SK-N-SH (cell line): Measurements from ENCODE around the gene ADISSP. TPM values are rescaled to one million over a fixed set of nuclear protein-coding genes. Genes with fewer than 3 reads are reported as not detected.

Experiments used
- CTCF ChIA-PET: fragments of 300-600, 350-600 bp; formaldehyde crosslinking; extraction: SDS; loops from one replicate; lab custom pipeline; 2021; lab: Yijun Ruan, JAX
- POLR2A ChIA-PET: fragments of 350-600 bp; sonication (Branson Sonifier 250); formaldehyde crosslinking; extraction: SDS; loops from one replicate; lab custom pipeline; 2020; ENCODE audit warnings: antibody characterized with exemption, inconsistent platforms; lab: Yijun Ruan, JAX
- DNase-seq: peaks from one replicate; pipeline ENCODE4 v3.0.0; 2012
- H2AFZ ChIP-seq: fragments of 200-600 bp; sonication (generic); 2 replicates; pipeline ENCODE4 v1.8.1; 2016; ENCODE audit warnings: antibody characterized with exemption, mild to moderate bottlenecking, low read depth
- H3F3A ChIP-seq: fragments of 200-600 bp; sonication (generic); replicated peaks from 2 replicates; pipeline ENCODE3; 2016; ENCODE audit warnings: antibody characterized with exemption, mild to moderate bottlenecking; ENCODE audit not compliant: insufficient read depth
- H3K27ac ChIP-seq, 2 experiments: fragments of 200-500 bp in 1 of 2; fragments of 200-600 bp in 1 of 2; sonication (Bioruptor generic) in 1 of 2; sonication (generic), shearing (Covaris generic) in 1 of 2; 2 replicates each; pipeline versions ENCODE4 v1.5.1 to v1.6.1; 2014 to 2016; ENCODE audit warnings: low read depth in 2 of 2, inconsistent platforms in 1 of 2, low read length in 1 of 2, mild to moderate bottlenecking in 1 of 2, mixed read lengths in 1 of 2
- H3K27me3 ChIP-seq: fragments of 200-600 bp; sonication (generic), shearing (Covaris generic); 2 replicates; pipeline ENCODE4 v1.6.1; 2016; ENCODE audit warnings: mixed run types; ENCODE audit not compliant: insufficient read depth
- H3K36me3 ChIP-seq, 2 experiments: fragments of 200-500 bp in 1 of 2; fragments of 200-600 bp in 1 of 2; sonication (Bioruptor generic) in 1 of 2; sonication (generic) in 1 of 2; replicated peaks in 1 of 2; 2 replicates each; pipeline versions ENCODE3 to v1.5.1; 2014 to 2016; ENCODE audit warnings: low read length in 1 of 2, mild to moderate bottlenecking in 1 of 2; ENCODE audit not compliant: insufficient read depth in 2 of 2, control insufficient read depth in 1 of 2
- H3K4me1 ChIP-seq, 2 experiments: fragments of 200-500 bp in 1 of 2; fragments of 200-600 bp in 1 of 2; sonication (Bioruptor generic) in 1 of 2; sonication (generic), shearing (Covaris generic) in 1 of 2; 2 replicates each; pipeline versions ENCODE4 v1.5.1 to v1.6.1; 2014 to 2016; ENCODE audit warnings: low read depth in 1 of 2, low read length in 1 of 2, mixed run types in 1 of 2; ENCODE audit not compliant: insufficient read depth in 2 of 2, control insufficient read depth in 1 of 2
- H3K4me2 ChIP-seq: fragments of 200-600 bp; sonication (generic), shearing (Covaris generic); 2 replicates; pipeline ENCODE4 v1.6.1; 2017; ENCODE audit warnings: mixed run types
- H3K4me3 ChIP-seq, 2 experiments: fragments of 200-500 bp in 1 of 2; fragments of 200-600 bp in 1 of 2; sonication (Bioruptor generic) in 1 of 2; sonication (generic), shearing (Covaris generic) in 1 of 2; 2 replicates each; pipeline versions ENCODE4 v1.5.1 to v1.8.1; 2014 to 2016; ENCODE audit warnings: low read depth in 2 of 2, inconsistent platforms in 1 of 2, low read length in 1 of 2, mild to moderate bottlenecking in 1 of 2, mixed read lengths in 1 of 2, moderate library complexity in 1 of 2
- H3K79me2 ChIP-seq: fragments of 200-600 bp; sonication (generic); 2 replicates; pipeline ENCODE4 v1.8.1; 2017; ENCODE audit warnings: mild to moderate bottlenecking; ENCODE audit not compliant: insufficient read depth
- H3K9ac ChIP-seq: fragments of 200-600 bp; sonication (generic); 2 replicates; pipeline ENCODE4 v1.6.1; 2017; ENCODE audit warnings: mixed run types
- H3K9me2 ChIP-seq: fragments of 200-600 bp; sonication (generic); 2 replicates; pipeline ENCODE4 v1.6.1; 2017; ENCODE audit warnings: mixed run types
- H3K9me3 ChIP-seq: fragments of 200-600 bp; sonication (generic); 2 replicates; pipeline ENCODE4 v1.6.1; 2017; ENCODE audit warnings: mixed run types, mild to moderate bottlenecking, moderate library complexity
- H4K20me1 ChIP-seq: fragments of 200-600 bp; sonication (generic); 2 replicates; pipeline ENCODE4 v1.6.1; 2017; ENCODE audit warnings: mild to moderate bottlenecking, mixed run types; ENCODE audit not compliant: insufficient read depth
- ELF1 ChIP-seq: IDR thresholded peaks from 2 replicates; pipeline ENCODE4 v1.4.0; 2012
- FOSL2 ChIP-seq: IDR thresholded peaks from 2 replicates; pipeline ENCODE4 v1.4.0; 2012; ENCODE audit warnings: low read depth, mild to moderate bottlenecking, moderate library complexity, borderline replicate concordance
- IRF3 ChIP-seq: fragments of 150-350 bp; IDR thresholded peaks from 2 replicates; pipeline ENCODE4 v1.6.1; 2016; ENCODE audit warnings: mild to moderate bottlenecking, low read depth, low read length
- MEF2A ChIP-seq: IDR thresholded peaks from 2 replicates; pipeline ENCODE4 v1.4.0; 2012; ENCODE audit warnings: low read depth, borderline replicate concordance
- NFIC ChIP-seq: IDR thresholded peaks from 2 replicates; pipeline ENCODE4 v1.4.0; 2012; ENCODE audit warnings: borderline replicate concordance
- NRF1 ChIP-seq: IDR thresholded peaks from 2 replicates; pipeline ENCODE4 v1.6.1; 2012; ENCODE audit warnings: low read depth, mild to moderate bottlenecking, low read length
- RCOR1 ChIP-seq: fragments of 150-350 bp; IDR thresholded peaks from 2 replicates; pipeline ENCODE4 v1.6.1; 2017; ENCODE audit warnings: antibody characterized with exemption, low read length
- REST ChIP-seq: IDR thresholded peaks from 2 replicates; pipeline ENCODE4 v1.6.1; 2012; ENCODE audit warnings: mild to moderate bottlenecking, low read depth, low read length, moderate library complexity
- SMC3 ChIP-seq: IDR thresholded peaks from 2 replicates; pipeline ENCODE4 v1.6.1; 2012; ENCODE audit warnings: low read depth, low read length, improper control_type of control experiment
- TCF12 ChIP-seq: IDR thresholded peaks from 2 replicates; pipeline ENCODE4 v1.4.0; 2012
- TEAD4 ChIP-seq: IDR thresholded peaks from 2 replicates; pipeline ENCODE4 v1.4.0; 2012; ENCODE audit warnings: mild to moderate bottlenecking, borderline replicate concordance; ENCODE audit not compliant: insufficient read depth
- ZBTB33 ChIP-seq: IDR thresholded peaks from 2 replicates; pipeline ENCODE4 v1.4.0; 2012; ENCODE audit warnings: low read depth, borderline replicate concordance
- WGBS: methylation state at CpG from one replicate; pipeline ENCODE4 v1.1.6; 2017; ENCODE audit warnings: low lambda C conversion rate; 5-methylcytosine and 5-hydroxymethylcytosine counted together
- polyA plus RNA-seq, 3 experiments: library from polyadenylated mRNA; depleted of rRNA; stranded (reverse); fragments of >200 nt; gene quantifications; 2 replicates each; pipeline ENCODE4 v1.2.3, GENCODE V29; 2012

ADISSP gene
- polyA plus RNA-seq, 1 of the 3 experiments (the other 2 are of a cell fraction): 73.9 TPM

- Histone ChIP-seq H3K9ac (no peak overlapping the region), H3F3A (no peaks in the 10 kb centered on the region), H2AFZ (no peak overlapping the region), H3K4me3 (no peak overlapping the region), H3K4me2 (no peak overlapping the region), H3K9me2 (no peaks in the 10 kb centered on the region), H3K9me3 (no peaks in the 10 kb centered on the region), H3K79me2 (no peaks in the 10 kb centered on the region), H4K20me1 (no peaks in the 10 kb centered on the region), H3K4me1 (peaks cover 0 to 5% of the 10 kb centered on the region in 2 experiments; a peak in 1 of 4 replicates), H3K27me3 (no peaks in the 10 kb centered on the region), H3K36me3 (no peaks in the 10 kb centered on the region), H3K27ac (no peak overlapping the region)
- ChIA-PET POLR2A (no interaction called here), CTCF (interaction anchor here (1.4 to 6.8 kb wide), 6 partner anchors 10 to 212 kb away, joined by 3 to 38 read pairs (median 5); partner anchors contain the start of gene AP5S1)
- no peak for TF ChIP-seq SMC3
- no peak for TF ChIP-seq ELF1
- TF ChIP-seq RCOR1: no peak
- TF ChIP-seq REST: no peak
- no peak for TF ChIP-seq IRF3
- TF ChIP-seq NRF1: no peak
- no peak for DNase-seq
- WGBS: 61% methylated on average over 4 of the region's 4 CpGs
These were observed 8.0 kb upstream of the ADISSP start for GRCh38 chr20:3775457-3776108.

- Histone ChIP-seq H3K79me2 (peaks cover 9% of the 10 kb centered on the region; the same call in 1 of the 2 replicates), H3K9me3 (no peaks in the 10 kb centered on the region), H3K36me3 (no peaks in the 10 kb centered on the region), H2AFZ (no peak overlapping the region), H3K9ac (no peak overlapping the region), H3K4me1 (peaks cover 4 to 11% of the 10 kb centered on the region in 2 experiments; a peak in 2 of 4 replicates), H3K9me2 (no peaks in the 10 kb centered on the region), H3K4me2 (no peak overlapping the region), H3K27me3 (no peaks in the 10 kb centered on the region), H3F3A (peaks cover 17% of the 10 kb centered on the region), H3K4me3 (no peak overlapping the region), H3K27ac (no peak overlapping the region), H4K20me1 (no peaks in the 10 kb centered on the region)
- TF ChIP-seq NFIC (no peak), TEAD4 (no peak), IRF3 (no peak), ELF1 (no peak), MEF2A (no peak), TCF12 (no peak), FOSL2 (no peak), ZBTB33 (no peak)
- ChIA-PET CTCF (interaction anchor here (0.9 to 4.3 kb wide), 5 partner anchors 10 to 97 kb away, joined by 3 to 47 read pairs (median 5); partner anchors contain the start of gene SPEF1), POLR2A (no interaction called here)
- WGBS: 82% methylated on average over 7 of the region's 7 CpGs
- no peak for DNase-seq
These were observed 4.1 kb upstream of the ADISSP start for GRCh38 chr20:3771552-3772058.
